ENCODE data around the gene COLGALT1. TPM values are rescaled to one million over a fixed set of nuclear protein-coding genes. Genes with fewer than 3 reads are reported as not detected.
A peak's percentile ranks its signal among the peaks of the same experiment; 100 is the strongest.

COLGALT1 gene
- total and polyA plus RNA-seq, 9 of the 15 experiments (the other 6 are each of a cell fraction or from before 2014, with no cell fraction given): 4.9 to 119 (median 82.6) TPM

GRCh38 chr19:17555929-17556813, 722 bp downstream of the COLGALT1 start (continued):
- TF ChIP-seq, protein P1, sequence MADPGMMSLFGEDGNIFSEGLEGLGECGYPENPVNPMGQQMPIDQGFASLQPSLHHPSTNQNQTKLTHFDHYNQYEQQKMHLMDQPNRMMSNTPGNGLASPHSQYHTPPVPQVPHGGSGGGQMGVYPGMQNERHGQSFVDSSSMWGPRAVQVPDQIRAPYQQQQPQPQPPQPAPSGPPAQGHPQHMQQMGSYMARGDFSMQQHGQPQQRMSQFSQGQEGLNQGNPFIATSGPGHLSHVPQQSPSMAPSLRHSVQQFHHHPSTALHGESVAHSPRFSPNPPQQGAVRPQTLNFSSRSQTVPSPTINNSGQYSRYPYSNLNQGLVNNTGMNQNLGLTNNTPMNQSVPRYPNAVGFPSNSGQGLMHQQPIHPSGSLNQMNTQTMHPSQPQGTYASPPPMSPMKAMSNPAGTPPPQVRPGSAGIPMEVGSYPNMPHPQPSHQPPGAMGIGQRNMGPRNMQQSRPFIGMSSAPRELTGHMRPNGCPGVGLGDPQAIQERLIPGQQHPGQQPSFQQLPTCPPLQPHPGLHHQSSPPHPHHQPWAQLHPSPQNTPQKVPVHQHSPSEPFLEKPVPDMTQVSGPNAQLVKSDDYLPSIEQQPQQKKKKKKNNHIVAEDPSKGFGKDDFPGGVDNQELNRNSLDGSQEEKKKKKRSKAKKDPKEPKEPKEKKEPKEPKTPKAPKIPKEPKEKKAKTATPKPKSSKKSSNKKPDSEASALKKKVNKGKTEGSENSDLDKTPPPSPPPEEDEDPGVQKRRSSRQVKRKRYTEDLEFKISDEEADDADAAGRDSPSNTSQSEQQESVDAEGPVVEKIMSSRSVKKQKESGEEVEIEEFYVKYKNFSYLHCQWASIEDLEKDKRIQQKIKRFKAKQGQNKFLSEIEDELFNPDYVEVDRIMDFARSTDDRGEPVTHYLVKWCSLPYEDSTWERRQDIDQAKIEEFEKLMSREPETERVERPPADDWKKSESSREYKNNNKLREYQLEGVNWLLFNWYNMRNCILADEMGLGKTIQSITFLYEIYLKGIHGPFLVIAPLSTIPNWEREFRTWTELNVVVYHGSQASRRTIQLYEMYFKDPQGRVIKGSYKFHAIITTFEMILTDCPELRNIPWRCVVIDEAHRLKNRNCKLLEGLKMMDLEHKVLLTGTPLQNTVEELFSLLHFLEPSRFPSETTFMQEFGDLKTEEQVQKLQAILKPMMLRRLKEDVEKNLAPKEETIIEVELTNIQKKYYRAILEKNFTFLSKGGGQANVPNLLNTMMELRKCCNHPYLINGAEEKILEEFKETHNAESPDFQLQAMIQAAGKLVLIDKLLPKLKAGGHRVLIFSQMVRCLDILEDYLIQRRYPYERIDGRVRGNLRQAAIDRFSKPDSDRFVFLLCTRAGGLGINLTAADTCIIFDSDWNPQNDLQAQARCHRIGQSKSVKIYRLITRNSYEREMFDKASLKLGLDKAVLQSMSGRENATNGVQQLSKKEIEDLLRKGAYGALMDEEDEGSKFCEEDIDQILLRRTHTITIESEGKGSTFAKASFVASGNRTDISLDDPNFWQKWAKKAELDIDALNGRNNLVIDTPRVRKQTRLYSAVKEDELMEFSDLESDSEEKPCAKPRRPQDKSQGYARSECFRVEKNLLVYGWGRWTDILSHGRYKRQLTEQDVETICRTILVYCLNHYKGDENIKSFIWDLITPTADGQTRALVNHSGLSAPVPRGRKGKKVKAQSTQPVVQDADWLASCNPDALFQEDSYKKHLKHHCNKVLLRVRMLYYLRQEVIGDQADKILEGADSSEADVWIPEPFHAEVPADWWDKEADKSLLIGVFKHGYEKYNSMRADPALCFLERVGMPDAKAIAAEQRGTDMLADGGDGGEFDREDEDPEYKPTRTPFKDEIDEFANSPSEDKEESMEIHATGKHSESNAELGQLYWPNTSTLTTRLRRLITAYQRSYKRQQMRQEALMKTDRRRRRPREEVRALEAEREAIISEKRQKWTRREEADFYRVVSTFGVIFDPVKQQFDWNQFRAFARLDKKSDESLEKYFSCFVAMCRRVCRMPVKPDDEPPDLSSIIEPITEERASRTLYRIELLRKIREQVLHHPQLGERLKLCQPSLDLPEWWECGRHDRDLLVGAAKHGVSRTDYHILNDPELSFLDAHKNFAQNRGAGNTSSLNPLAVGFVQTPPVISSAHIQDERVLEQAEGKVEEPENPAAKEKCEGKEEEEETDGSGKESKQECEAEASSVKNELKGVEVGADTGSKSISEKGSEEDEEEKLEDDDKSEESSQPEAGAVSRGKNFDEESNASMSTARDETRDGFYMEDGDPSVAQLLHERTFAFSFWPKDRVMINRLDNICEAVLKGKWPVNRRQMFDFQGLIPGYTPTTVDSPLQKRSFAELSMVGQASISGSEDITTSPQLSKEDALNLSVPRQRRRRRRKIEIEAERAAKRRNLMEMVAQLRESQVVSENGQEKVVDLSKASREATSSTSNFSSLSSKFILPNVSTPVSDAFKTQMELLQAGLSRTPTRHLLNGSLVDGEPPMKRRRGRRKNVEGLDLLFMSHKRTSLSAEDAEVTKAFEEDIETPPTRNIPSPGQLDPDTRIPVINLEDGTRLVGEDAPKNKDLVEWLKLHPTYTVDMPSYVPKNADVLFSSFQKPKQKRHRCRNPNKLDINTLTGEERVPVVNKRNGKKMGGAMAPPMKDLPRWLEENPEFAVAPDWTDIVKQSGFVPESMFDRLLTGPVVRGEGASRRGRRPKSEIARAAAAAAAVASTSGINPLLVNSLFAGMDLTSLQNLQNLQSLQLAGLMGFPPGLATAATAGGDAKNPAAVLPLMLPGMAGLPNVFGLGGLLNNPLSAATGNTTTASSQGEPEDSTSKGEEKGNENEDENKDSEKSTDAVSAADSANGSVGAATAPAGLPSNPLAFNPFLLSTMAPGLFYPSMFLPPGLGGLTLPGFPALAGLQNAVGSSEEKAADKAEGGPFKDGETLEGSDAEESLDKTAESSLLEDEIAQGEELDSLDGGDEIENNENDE (IDR thresholded peaks at IDR 0.05; ENCODE audit: low read depth, low read length): no peak
- TF ChIP-seq MYC (IDR thresholded peaks at IDR 0.05; ENCODE audit: low read depth, low read length) (no peak), MYC (CRISPR knock-in tag; IDR thresholded peaks at IDR 0.05; ENCODE audit: borderline replicate concordance, low read depth) (peak; percentile 43; the same call in 1 of the 2 replicates), ZNF695 (CRISPR knock-in tag; IDR thresholded peaks at IDR 0.05) (no peak), ZNF507 (tag; conservative IDR thresholded peaks at IDR 0.05) (no peak), ZC3H11A (IDR thresholded peaks at IDR 0.05; ENCODE audit: low read depth, low read length) (no peak), ZC3H8 (IDR thresholded peaks at IDR 0.05) (no peak), PHTF2 (CRISPR knock-in tag; IDR thresholded peaks at IDR 0.05) (no peak), ZNF512 (tag; IDR thresholded peaks at IDR 0.05) (no peak), ARID2 (IDR thresholded peaks at IDR 0.05) (no peak), CHD2 (IDR thresholded peaks at IDR 0.05; ENCODE audit: low read depth, low read length) (no peak), ZNF586 (CRISPR knock-in tag; conservative IDR thresholded peaks at IDR 0.05) (no peak), BDP1 (IDR thresholded peaks at IDR 0.05; ENCODE audit: insufficient read depth, insufficient read length) (no peak), ESRRA (IDR thresholded peaks at IDR 0.05; ENCODE audit: borderline replicate concordance, low read depth) (no peak)
- TF ChIP-seq, protein P2, sequence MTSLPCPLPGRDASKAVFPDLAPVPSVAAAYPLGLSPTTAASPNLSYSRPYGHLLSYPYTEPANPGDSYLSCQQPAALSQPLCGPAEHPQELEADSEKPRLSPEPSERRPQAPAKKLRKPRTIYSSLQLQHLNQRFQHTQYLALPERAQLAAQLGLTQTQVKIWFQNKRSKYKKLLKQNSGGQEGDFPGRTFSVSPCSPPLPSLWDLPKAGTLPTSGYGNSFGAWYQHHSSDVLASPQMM (CRISPR knock-in tag; IDR thresholded peaks at IDR 0.05): no peak

Data from K562 (cell line).